ENCODE data around the gene ZSWIM5.
"Not testable (repeated sequence)": the region's sequence is repeated elsewhere in the genome, so short reads cannot be mapped to it uniquely, and the experiment has no call there.

ZSWIM5 gene

DNA sequence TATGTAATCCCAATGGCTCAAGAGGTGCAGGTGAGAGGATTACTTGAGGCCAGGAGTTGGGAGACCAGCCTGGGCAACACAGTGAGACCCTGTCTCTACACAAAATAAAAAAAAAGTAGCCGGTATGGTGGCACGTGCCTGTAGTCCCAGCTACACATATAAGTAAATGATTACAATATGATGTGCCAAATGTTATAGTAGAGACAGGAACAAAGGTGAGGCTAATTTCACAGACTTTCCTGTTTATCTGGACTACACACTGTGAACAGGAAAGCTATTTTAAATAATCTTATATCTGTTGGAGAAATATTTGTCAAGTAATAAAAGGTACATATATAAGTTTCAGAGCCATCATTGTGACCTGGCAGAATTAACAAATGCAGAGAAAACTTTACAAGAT, 116.7 kb downstream of the ZSWIM5 start:
- TF ChIP-seq, protein P1, sequence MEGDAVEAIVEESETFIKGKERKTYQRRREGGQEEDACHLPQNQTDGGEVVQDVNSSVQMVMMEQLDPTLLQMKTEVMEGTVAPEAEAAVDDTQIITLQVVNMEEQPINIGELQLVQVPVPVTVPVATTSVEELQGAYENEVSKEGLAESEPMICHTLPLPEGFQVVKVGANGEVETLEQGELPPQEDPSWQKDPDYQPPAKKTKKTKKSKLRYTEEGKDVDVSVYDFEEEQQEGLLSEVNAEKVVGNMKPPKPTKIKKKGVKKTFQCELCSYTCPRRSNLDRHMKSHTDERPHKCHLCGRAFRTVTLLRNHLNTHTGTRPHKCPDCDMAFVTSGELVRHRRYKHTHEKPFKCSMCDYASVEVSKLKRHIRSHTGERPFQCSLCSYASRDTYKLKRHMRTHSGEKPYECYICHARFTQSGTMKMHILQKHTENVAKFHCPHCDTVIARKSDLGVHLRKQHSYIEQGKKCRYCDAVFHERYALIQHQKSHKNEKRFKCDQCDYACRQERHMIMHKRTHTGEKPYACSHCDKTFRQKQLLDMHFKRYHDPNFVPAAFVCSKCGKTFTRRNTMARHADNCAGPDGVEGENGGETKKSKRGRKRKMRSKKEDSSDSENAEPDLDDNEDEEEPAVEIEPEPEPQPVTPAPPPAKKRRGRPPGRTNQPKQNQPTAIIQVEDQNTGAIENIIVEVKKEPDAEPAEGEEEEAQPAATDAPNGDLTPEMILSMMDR (IDR thresholded peaks at IDR 0.05; ENCODE audit: low read depth, low read length) = no peak
- no peak overlapping the region for H3K4me3 ChIP-seq (replicated peaks in 1 of 2; ENCODE audit: low read depth in 2 of 2, low read length in 2 of 2)
- DNase-seq (ENCODE audit: low read depth in 2 of 2) = no peak

DNA sequence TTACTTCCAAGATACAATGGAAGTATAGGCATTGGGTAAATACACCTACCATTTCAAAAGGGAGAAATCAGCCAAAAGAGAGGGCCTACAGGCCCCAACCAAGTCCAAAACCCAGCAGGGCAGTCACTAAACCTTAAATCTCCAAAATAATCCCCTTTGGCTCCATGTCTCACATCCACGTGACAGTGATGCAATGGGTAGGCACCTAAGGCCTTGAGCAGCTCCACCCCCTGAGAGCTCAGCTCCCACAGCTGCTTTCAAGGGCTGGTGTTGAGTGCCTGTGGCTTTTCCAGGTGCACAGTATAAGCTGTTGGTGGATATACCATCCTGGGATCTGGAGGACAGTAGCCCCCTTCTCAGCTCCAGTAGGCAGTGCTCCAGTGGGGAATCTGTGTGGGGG, 121.8 kb downstream of the ZSWIM5 start:
- no peak overlapping the region for H3K4me3 ChIP-seq (replicated peaks in 1 of 2; ENCODE audit: low read depth in 2 of 2, low read length in 2 of 2)
- DNase-seq (ENCODE audit: low read depth in 2 of 2) = no peak
- TF ChIP-seq, protein P1 (IDR thresholded peaks at IDR 0.05; ENCODE audit: low read depth, low read length) = no peak

DNA sequence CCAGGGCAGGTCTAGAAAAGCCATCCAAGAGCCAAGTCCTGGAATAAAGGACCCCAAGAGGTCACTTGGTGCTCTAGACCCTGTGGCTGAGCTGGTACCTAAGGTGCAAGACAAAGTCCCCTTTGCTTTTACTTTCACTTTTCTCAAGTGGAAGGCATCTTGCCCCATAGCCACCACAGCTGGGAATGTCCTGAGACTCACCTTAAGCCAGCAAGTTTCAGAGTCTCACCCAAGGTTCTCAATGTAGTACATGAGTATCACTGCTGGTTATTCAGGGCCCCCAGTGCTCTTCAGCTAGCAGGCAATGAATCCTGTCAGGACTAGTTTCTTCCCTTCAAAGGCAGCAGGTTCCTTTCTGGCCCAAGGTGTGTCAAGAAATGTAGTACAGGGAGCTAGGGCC, 126.9 kb downstream of the ZSWIM5 start:
- DNase-seq (ENCODE audit: low read depth in 2 of 2) = no peak
- H3K4me3 ChIP-seq (replicated peaks in 1 of 2; ENCODE audit: low read depth in 2 of 2, low read length in 2 of 2) = no peak overlapping the region
- TF ChIP-seq, protein P1 (IDR thresholded peaks at IDR 0.05; ENCODE audit: low read depth, low read length) = no peak

DNA sequence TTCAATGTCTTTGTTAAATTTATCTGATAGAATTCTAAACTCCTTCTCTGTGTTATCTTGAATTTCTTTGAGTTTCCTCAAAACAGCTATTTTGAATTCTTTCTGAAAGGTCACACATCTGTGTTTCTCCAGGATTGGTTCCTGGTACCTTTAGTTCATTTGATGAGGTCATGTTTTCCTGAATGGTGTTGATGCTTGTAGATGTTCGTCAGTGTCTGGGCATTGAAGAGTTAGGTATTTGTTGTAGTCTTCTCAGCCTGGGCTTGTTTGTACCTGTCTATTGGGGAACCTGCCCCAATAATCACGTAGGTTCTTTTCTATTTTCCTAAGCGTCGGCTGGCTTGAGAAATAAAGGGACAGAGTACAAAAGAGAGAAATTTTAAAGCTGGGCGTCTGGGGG, 129.4 kb downstream of the ZSWIM5 start:
- DNase-seq (ENCODE audit: low read depth in 2 of 2); H3K4me3 ChIP-seq (replicated peaks in 1 of 2; ENCODE audit: low read depth in 2 of 2, low read length in 2 of 2): not testable (repeated sequence)

DNA sequence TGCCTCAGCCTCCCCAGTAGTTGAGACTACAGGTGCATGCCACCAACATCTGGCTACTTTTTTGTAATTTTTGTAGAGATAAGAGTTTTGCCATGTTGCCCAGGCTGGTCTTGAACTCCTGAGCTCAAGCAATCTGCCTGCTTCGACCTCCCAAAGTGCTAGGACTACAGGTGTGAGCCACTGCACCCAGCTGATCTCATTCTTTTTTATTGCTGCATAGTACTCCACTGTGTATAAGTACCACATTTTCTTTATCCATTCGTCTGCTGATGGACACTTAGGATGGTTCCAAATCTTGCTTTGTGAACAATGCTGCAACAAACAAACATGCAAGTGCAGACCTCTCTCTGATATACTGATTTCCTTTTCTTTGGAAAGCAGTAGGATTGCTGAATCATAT, 134.8 kb downstream of the ZSWIM5 start:
- H3K4me3 ChIP-seq (replicated peaks in 1 of 2; ENCODE audit: low read depth in 2 of 2, low read length in 2 of 2) = no peak overlapping the region
- no peak for DNase-seq (ENCODE audit: low read depth in 2 of 2)
- TF ChIP-seq, protein P1 (IDR thresholded peaks at IDR 0.05; ENCODE audit: low read depth, low read length) = no peak

DNA sequence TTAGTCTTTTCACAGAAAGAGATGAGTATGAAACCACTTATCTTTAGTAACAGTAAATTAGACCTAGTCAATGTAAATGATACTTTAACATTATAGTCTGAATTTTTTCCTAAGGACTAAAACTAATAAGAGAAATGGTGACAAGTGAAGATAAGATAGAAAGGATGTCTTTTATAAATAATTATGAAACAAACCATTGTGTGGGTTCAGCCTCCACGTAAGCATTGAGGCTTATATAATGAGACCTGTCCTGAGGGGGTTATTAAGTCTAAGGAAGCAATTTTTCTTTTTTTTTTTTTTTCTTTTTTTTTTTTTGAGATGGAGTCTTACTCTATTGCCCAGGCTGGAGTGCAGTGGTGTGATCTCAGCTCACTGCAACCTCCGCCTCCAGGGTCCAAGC, 138.6 kb downstream of the ZSWIM5 start:
- H3K4me3 ChIP-seq (replicated peaks in 1 of 2; ENCODE audit: low read depth in 2 of 2, low read length in 2 of 2) = no peak overlapping the region
- TF ChIP-seq, protein P1 (IDR thresholded peaks at IDR 0.05; ENCODE audit: low read depth, low read length) = no peak
- no peak for DNase-seq (ENCODE audit: low read depth in 2 of 2)

DNA sequence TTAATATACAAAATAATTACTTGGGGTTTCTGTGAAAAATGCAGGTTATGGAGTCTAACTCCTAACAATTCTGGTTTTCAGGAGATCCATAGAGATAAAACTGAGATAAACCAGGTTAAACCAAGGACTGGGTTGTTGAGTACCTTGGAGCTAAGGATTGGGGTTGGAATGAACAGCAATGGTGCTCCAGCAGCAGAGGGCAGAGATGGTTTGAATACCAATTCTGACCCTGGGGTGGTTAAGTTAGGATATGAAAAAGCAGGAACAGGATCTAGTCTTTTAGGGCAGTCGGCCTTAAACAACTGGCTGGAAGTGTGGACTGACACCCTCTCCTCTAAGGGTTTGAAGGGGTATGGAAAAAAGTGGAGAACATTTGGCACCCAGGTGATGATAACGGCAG, 141.3 kb downstream of the ZSWIM5 start:
- peak; percentile 2 to 4 for DNase-seq (ENCODE audit: low read depth in 2 of 2)
- TF ChIP-seq, protein P1 (IDR thresholded peaks at IDR 0.05; ENCODE audit: low read depth, low read length) = no peak
- no peak overlapping the region for H3K4me3 ChIP-seq (replicated peaks in 1 of 2; ENCODE audit: low read depth in 2 of 2, low read length in 2 of 2)

DNA sequence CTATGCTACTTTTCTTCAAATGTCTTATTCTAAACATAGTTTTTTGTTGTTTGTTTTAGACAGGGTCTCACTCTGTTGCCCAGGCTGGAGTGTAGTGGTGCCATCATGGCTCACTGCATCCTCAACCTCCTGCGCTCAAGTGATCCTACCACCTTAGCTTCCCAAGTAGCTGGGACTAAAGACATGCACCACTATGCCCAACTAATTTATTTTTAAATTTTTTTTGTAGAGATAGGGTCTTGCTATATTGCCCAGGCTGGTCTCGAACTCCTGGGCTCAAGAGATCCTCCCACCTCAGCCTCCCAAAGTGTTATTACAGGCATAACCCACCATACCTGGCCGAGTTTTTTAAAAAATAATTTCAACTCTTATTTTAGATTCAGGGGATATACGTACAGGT, 143.9 kb downstream of the ZSWIM5 start:
- DNase-seq (ENCODE audit: low read depth in 2 of 2) = not testable (repeated sequence)

More for the DNA sequence above, 143.9 kb downstream of the ZSWIM5 start:
- not testable (repeated sequence) for H3K4me3 ChIP-seq (replicated peaks in 1 of 2; ENCODE audit: low read depth in 2 of 2, low read length in 2 of 2)
